GM12874 (cell line): ENCODE measurements around the gene KCNMB1.

ENCODE experiments used
- TF ChIP-seq, protein P1 (sequence below): IDR thresholded peaks from 2 replicates; pipeline ENCODE4 v1.5.1; 2011; ENCODE audit warnings: low read depth, mild to moderate bottlenecking, control low read depth, low read length, moderate library complexity; ENCODE audit not compliant: insufficient read depth

KCNMB1 gene

DNA sequence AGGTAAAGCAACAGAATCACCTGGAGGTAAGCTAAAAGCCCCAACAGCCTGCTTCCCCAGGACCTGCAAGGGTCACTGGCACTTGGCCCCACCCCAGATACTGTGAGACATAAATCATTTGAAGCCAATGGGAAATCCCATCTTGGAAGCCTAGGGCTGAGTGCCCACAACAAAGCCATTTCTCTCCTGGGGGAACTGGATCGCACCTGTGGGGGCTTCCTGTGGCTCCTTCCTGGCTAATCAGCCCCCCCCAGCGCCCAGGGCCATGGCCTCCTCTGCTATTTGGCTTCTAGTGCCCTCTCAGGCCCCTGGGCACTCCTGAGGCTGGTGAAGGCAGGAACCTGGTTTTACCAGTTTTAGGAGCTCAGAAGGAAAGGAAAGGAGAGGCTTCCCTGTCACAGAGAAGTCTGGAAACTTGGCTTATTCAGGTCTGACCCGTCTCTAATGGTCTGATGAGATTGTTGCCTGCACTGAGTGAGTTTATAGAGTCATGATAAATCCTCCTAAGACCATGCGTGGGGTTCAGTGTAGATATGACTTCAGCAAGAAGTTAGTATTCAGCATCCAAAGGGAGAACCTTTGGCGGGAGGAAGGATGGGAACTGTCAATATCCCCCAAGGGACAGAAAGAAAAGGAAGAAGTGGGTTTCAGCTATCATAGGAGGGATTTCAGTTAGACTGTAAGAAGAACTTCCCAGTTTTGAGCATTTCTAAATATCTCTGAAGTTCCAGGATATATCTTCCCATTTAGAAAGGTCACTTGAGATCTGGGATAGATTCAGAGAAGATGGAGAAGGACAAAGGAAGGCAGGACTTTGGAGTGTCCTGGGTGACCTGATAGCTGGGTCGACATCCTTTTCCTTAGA is 1.2 kb downstream of the KCNMB1 start:
- TF ChIP-seq, protein P1, sequence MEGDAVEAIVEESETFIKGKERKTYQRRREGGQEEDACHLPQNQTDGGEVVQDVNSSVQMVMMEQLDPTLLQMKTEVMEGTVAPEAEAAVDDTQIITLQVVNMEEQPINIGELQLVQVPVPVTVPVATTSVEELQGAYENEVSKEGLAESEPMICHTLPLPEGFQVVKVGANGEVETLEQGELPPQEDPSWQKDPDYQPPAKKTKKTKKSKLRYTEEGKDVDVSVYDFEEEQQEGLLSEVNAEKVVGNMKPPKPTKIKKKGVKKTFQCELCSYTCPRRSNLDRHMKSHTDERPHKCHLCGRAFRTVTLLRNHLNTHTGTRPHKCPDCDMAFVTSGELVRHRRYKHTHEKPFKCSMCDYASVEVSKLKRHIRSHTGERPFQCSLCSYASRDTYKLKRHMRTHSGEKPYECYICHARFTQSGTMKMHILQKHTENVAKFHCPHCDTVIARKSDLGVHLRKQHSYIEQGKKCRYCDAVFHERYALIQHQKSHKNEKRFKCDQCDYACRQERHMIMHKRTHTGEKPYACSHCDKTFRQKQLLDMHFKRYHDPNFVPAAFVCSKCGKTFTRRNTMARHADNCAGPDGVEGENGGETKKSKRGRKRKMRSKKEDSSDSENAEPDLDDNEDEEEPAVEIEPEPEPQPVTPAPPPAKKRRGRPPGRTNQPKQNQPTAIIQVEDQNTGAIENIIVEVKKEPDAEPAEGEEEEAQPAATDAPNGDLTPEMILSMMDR, result no peak

DNA sequence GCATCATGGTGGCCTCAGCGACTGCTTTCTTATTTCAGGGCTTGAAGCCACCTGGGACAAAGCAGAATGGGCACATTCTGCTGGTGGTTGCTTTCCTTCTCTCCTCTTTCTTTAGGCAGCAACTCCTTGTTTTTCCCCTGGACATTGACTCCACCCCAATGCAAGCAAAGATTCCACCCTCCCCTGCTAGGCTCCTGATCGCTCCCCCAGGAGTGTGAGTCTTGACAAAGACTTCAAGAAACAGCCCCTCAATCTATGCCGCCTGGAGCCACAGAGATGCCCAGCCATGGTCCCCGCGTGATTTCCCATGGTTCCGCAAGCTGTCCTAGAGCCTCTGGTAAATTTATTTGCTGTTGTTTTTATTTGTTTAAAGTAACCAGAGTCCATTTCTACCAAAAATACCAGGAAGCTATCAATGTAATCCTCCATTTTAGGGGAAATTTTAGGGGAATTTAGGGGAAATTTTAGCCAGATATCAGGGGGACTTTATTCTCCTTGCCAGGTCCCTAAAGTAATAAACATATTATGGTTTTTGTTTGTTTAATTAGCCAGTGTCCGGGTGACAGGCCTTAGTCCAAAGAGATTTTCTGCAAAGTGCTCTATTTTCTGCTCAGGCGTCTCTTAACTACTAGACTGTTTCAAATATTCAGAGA is 2.3 kb downstream of the KCNMB1 start:
- TF ChIP-seq, protein P1, result no peak

GRCh38 chr5:170383227-170383626 is 5.9 kb downstream of the KCNMB1 start:
- TF ChIP-seq, protein P1, result no peak

DNA sequence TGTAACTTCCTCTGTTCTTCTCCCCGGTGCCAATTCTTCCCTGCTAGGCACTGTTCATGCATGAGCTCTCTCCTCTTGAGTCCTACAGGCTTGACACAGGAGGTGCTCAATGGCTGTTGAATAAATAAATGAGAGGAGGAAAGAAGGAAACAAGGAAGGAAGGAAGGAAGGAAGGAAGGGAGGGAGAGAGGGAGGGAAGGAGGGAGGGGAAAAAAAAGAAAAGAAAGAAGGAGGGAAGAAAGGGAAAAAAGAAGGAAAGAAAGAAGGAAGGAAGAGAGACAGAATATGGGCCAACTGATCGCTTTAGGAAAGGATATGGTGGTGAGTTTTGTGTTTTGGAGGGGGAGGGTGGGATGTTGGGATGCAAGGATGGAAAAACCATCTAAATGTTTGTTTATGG is 6.4 kb downstream of the KCNMB1 start:
- TF ChIP-seq, protein P1, result no peak

DNA sequence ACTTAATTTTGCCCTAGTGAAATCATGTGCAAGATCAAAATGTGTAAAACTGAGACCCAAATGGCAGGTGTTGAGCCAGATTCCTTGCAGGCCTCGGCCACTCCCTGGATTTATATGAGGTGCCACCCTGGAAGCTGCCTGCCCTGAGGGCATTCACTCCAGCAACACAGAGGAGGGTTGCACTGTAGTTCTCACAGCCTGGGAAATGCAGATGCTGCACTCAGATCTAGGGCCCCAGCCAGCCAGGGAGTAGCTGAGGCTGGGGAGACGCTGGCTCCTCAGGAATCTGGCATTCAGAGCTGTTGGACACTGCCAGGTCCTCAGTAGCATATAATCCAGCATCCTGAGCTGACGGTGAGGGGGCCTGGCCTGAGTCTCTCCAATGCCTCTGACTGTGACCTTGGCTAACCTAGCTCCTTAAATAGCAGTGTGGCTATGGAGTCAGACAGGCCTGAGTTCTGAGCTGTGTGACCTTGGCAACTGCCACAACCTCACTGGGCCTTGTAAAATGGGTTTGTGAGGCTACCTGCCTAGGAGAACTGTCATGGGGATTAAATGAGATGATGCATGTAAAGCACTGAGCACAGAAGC is 8.7 kb downstream of the KCNMB1 start:
- TF ChIP-seq, protein P1, result no peak

DNA sequence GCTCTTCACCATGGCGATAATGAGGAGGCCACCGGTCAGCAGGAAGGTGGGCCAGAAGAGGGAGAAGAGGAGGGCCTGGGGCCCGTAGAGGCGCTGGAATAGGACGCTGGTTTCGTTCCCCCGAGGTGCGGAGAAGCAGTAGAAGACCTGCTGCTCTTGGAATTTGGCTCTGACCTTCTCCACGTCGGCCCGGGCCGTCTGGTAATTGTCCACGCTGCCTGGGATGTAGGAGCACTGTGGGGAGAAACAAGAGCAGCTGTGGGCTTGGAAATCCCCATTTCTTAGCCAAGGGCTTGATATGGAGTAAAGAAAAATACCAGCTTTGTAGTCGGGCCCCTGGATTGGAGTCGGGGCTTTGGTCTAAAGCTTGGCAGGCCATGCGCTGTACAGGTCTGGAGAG is 10.4 kb downstream of the KCNMB1 start:
- TF ChIP-seq, protein P1, result no peak

GRCh38 chr5:170377027-170377426 is 12.1 kb downstream of the KCNMB1 start:
- TF ChIP-seq, protein P1, result no peak
